ENCODE results near the gene SPEN. TPM values are rescaled to one million over a fixed set of nuclear protein-coding genes. Genes with fewer than 3 reads are reported as not detected.

The SPEN gene
- total and polyA plus RNA-seq, 10 of the 15 experiments (the other 5 are each of a cell fraction or from before 2014, with no cell fraction given) = 5.2 to 58.7 (median 20.1) TPM

DNA sequence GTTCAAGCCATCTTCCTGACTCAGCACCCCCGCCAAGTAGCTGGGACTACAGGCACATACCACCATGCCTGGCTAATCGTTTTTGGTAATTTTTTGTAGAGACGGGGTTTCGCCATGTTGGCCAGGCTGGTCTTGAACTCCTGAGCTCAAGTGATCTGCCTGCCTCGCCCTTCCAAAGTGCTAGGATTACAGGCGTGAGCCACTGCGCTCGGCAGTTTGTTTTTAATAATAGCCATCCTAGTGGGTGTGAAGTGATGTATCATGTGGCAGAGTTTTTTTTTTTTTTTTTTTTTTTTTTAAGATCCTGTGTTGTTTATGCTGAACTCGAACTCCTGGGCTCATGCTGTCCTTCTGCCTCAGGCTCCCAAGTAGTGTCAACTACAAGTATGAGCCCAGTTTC, 51.8 kb downstream of the SPEN start:
- Histone ChIP-seq H3K4me3 (no peak overlapping the region), H3K27me3 (replicated peaks in 1 of 2; ENCODE audit: control insufficient read depth in 2 of 2, insufficient read depth in 2 of 2, low read length in 1 of 2) (no peaks in the 10 kb centered on the region), H3K79me2 (ENCODE audit: control insufficient read depth, insufficient read depth, low read length) (peaks cover 73% of the 10 kb centered on the region), H3K27ac (ENCODE audit: control insufficient read depth, insufficient read depth) (no peak overlapping the region), H4K20me1 (ENCODE audit: control insufficient read depth, insufficient read depth) (no peaks in the 10 kb centered on the region), H3K36me3 (ENCODE audit: control insufficient read depth in 2 of 2, insufficient read depth in 2 of 2, low read length in 1 of 2) (peaks cover 0 to 5% of the 10 kb centered on the region in 2 experiments; a peak in 2 of 4 replicates), H3K9ac (ENCODE audit: control insufficient read depth, insufficient read depth, low read length) (no peak overlapping the region), H3K9me3 (replicated peaks; ENCODE audit: control insufficient read depth, insufficient read depth, low read length) (no peaks in the 10 kb centered on the region), H3K4me1 (ENCODE audit: control insufficient read depth, insufficient read depth, low read length) (no peaks in the 10 kb centered on the region; the same call in 1 of the 2 replicates), H3K4me2 (ENCODE audit: control insufficient read depth, insufficient read depth) (no peak overlapping the region), H2AFZ (ENCODE audit: control insufficient read depth, low read depth, low read length) (no peak overlapping the region)
- in situ Hi-C loops (cut with MboI) (no loop called here), intact Hi-C loops (cut with micrococcal nuclease; ENCODE audit: unreplicated experiment) (no loop called here)
- FAIRE-seq (no peak), DNase-seq (ENCODE audit: low read depth, low spot score) (no peak), ATAC-seq (no peak)
- no TSS peak for BruUV-seq (replicated peaks)
- ChIA-PET POLR2A (no interaction called here), CTCF (no interaction called here), SMC1A (ENCODE audit: uncharacterized antibody, unreplicated experiment) (interaction anchor here (0.6 kb wide), 1 partner anchor 84 kb away, joined by 3 read pairs; no protein-coding TSS in a partner anchor), RAD21 (ENCODE audit: unreplicated experiment) (no interaction called here)
- 94% methylated on average over 9 of the region's 9 CpGs for WGBS (ENCODE audit: insufficient coverage, insufficient replicate concordance, low lambda C conversion rate, missing lambda C conversion rate)
- TF ChIP-seq WRNIP1 (IDR thresholded peaks at IDR 0.05; ENCODE audit: borderline replicate concordance, low read depth, low read length) (no peak), RCOR1 (conservative IDR thresholded peaks at IDR 0.05; ENCODE audit: low read depth, low read length) (no peak), BMI1 (IDR thresholded peaks at IDR 0.05; ENCODE audit: borderline replicate concordance) (no peak), FOS (IDR thresholded peaks at IDR 0.05; ENCODE audit: borderline replicate concordance, extremely low read depth, insufficient read length) (no peak), NFIC (IDR thresholded peaks at IDR 0.05; ENCODE audit: low read depth, low read length) (no peak), POLR2AphosphoS5 (IDR thresholded peaks at IDR 0.05; ENCODE audit: low read length) (no peak), SIN3A (IDR thresholded peaks at IDR 0.05; ENCODE audit: low read depth, low read length) (no peak), ELK1 (IDR thresholded peaks at IDR 0.05; ENCODE audit: low read depth, low read length) (no peak), RUNX3 (IDR thresholded peaks at IDR 0.05; ENCODE audit: low read length) (no peak)
- TF ChIP-seq, protein P1, sequence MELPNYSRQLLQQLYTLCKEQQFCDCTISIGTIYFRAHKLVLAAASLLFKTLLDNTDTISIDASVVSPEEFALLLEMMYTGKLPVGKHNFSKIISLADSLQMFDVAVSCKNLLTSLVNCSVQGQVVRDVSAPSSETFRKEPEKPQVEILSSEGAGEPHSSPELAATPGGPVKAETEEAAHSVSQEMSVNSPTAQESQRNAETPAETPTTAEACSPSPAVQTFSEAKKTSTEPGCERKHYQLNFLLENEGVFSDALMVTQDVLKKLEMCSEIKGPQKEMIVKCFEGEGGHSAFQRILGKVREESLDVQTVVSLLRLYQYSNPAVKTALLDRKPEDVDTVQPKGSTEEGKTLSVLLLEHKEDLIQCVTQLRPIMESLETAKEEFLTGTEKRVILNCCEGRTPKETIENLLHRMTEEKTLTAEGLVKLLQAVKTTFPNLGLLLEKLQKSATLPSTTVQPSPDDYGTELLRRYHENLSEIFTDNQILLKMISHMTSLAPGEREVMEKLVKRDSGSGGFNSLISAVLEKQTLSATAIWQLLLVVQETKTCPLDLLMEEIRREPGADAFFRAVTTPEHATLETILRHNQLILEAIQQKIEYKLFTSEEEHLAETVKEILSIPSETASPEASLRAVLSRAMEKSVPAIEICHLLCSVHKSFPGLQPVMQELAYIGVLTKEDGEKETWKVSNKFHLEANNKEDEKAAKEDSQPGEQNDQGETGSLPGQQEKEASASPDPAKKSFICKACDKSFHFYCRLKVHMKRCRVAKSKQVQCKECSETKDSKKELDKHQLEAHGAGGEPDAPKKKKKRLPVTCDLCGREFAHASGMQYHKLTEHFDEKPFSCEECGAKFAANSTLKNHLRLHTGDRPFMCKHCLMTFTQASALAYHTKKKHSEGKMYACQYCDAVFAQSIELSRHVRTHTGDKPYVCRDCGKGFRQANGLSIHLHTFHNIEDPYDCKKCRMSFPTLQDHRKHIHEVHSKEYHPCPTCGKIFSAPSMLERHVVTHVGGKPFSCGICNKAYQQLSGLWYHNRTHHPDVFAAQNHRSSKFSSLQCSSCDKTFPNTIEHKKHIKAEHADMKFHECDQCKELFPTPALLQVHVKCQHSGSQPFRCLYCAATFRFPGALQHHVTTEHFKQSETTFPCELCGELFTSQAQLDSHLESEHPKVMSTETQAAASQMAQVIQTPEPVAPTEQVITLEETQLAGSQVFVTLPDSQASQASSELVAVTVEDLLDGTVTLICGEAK (IDR thresholded peaks at IDR 0.05; ENCODE audit: borderline replicate concordance) = no peak
- TF ChIP-seq, protein P2, sequence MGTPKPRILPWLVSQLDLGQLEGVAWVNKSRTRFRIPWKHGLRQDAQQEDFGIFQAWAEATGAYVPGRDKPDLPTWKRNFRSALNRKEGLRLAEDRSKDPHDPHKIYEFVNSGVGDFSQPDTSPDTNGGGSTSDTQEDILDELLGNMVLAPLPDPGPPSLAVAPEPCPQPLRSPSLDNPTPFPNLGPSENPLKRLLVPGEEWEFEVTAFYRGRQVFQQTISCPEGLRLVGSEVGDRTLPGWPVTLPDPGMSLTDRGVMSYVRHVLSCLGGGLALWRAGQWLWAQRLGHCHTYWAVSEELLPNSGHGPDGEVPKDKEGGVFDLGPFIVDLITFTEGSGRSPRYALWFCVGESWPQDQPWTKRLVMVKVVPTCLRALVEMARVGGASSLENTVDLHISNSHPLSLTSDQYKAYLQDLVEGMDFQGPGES (IDR thresholded peaks at IDR 0.05) = no peak
- TF ChIP-seq, protein P3, sequence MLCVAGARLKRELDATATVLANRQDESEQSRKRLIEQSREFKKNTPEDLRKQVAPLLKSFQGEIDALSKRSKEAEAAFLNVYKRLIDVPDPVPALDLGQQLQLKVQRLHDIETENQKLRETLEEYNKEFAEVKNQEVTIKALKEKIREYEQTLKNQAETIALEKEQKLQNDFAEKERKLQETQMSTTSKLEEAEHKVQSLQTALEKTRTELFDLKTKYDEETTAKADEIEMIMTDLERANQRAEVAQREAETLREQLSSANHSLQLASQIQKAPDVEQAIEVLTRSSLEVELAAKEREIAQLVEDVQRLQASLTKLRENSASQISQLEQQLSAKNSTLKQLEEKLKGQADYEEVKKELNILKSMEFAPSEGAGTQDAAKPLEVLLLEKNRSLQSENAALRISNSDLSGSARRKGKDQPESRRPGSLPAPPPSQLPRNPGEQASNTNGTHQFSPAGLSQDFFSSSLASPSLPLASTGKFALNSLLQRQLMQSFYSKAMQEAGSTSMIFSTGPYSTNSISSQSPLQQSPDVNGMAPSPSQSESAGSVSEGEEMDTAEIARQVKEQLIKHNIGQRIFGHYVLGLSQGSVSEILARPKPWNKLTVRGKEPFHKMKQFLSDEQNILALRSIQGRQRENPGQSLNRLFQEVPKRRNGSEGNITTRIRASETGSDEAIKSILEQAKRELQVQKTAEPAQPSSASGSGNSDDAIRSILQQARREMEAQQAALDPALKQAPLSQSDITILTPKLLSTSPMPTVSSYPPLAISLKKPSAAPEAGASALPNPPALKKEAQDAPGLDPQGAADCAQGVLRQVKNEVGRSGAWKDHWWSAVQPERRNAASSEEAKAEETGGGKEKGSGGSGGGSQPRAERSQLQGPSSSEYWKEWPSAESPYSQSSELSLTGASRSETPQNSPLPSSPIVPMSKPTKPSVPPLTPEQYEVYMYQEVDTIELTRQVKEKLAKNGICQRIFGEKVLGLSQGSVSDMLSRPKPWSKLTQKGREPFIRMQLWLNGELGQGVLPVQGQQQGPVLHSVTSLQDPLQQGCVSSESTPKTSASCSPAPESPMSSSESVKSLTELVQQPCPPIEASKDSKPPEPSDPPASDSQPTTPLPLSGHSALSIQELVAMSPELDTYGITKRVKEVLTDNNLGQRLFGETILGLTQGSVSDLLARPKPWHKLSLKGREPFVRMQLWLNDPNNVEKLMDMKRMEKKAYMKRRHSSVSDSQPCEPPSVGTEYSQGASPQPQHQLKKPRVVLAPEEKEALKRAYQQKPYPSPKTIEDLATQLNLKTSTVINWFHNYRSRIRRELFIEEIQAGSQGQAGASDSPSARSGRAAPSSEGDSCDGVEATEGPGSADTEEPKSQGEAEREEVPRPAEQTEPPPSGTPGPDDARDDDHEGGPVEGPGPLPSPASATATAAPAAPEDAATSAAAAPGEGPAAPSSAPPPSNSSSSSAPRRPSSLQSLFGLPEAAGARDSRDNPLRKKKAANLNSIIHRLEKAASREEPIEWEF (IDR thresholded peaks at IDR 0.05; ENCODE audit: insufficient replicate concordance, low read depth, low read length) = no peak
